Natural killer cell (primary cell): Measurements from ENCODE around the gene SLC1A2. TPM values are rescaled to one million over a fixed set of nuclear protein-coding genes. Genes with fewer than 3 reads are reported as not detected.

ENCODE experiments used
- ATAC-seq, 3 donors: fragments of 150-1000 bp in 2 of 3; fragments of 200-7000 bp in 1 of 3; cut with Tn5 transposase; 1 replicate in 1 of 3; 2 replicates in 2 of 3; pipeline ENCODE4 v1.10.0; 2021; ENCODE audit warnings: mild to moderate bottlenecking in 2 of 3, moderate library complexity in 2 of 3
- DNase-seq, 2 donors: peaks; one replicate each; pipeline versions ENCODE4 v3.0.0 to v3.0.0-alpha.2; 2013 to 2021; ENCODE audit warnings: mixed read lengths in 1 of 2
- H3K27ac ChIP-seq: one replicate; pipeline ENCODE4 v1.5.1; 2013; ENCODE audit warnings: mild to moderate bottlenecking, low read length
- H3K27me3 ChIP-seq: one replicate; pipeline ENCODE4 v1.6.1; 2013; ENCODE audit warnings: low read length; ENCODE audit not compliant: control insufficient read depth, insufficient read depth
- H3K36me3 ChIP-seq: one replicate; pipeline ENCODE4 v1.6.1; 2013; ENCODE audit warnings: low read length; ENCODE audit not compliant: control insufficient read depth, insufficient read depth
- H3K4me1 ChIP-seq: one replicate; pipeline ENCODE4 v1.6.1; 2013; ENCODE audit warnings: low read length; ENCODE audit not compliant: control insufficient read depth, insufficient read depth
- H3K4me3 ChIP-seq: one replicate; pipeline ENCODE4 v1.5.1; 2013; ENCODE audit warnings: low read length
- H3K9me3 ChIP-seq: one replicate; pipeline ENCODE4 v1.6.1; 2013; ENCODE audit warnings: low read length; ENCODE audit not compliant: control insufficient read depth, insufficient read depth
- H3K27ac Mint-ChIP-seq, 2 donors: one replicate each; pipeline ENCODE4 v1.8.0; 2022; ENCODE audit warnings: mild to moderate bottlenecking in 2 of 2, mixed read lengths in 2 of 2, moderate library complexity in 1 of 2
- H3K27me3 Mint-ChIP-seq, 2 donors: one replicate each; pipeline ENCODE4 v1.8.0; 2022; ENCODE audit warnings: low read depth in 2 of 2, mixed read lengths in 2 of 2
- H3K36me3 Mint-ChIP-seq: one replicate; pipeline ENCODE4 v1.8.0; 2022; ENCODE audit warnings: mixed read lengths
- H3K4me1 Mint-ChIP-seq, 2 donors: one replicate each; pipeline ENCODE4 v1.8.0; 2022; ENCODE audit warnings: mixed read lengths in 2 of 2
- H3K4me3 Mint-ChIP-seq: one replicate; pipeline ENCODE4 v1.8.0; 2022; ENCODE audit warnings: mild to moderate bottlenecking, moderate library complexity, mixed read lengths
- H3K9me3 Mint-ChIP-seq, 2 donors: one replicate each; pipeline ENCODE4 v1.8.0; 2022; ENCODE audit warnings: mixed read lengths in 2 of 2
- CTCF ChIP-seq: fragments of 200-600 bp; IDR thresholded peaks from one replicate; pipeline ENCODE4 v1.8.0; 2022; ENCODE audit warnings: antibody characterized with exemption
- WGBS: methylation state at CpG from one replicate; pipeline ENCODE4 v1.1.7; 2013; ENCODE audit warnings: missing lambda C conversion rate; ENCODE audit not compliant: insufficient coverage; 5-methylcytosine and 5-hydroxymethylcytosine counted together
- intact Hi-C: fragments of 100-400 bp; cut with micrococcal nuclease; formaldehyde crosslinking; loops from one replicate; pipeline ENCODE4 v1.14.2; 2022
- total RNA-seq, 4 donors: library from RNA; stranded (reverse); fragments of 120-200 nt in 1 of 4; gene quantifications; one replicate each; pipeline versions ENCODE4 v1.2.3 to v1.2.4, GENCODE V29; 2013 to 2022

The SLC1A2 gene
- total RNA-seq, 3 donors from 2014 or later (not counting 1 experiment from before 2014, with no cell fraction given): 0.02 TPM; not detected in 2

DNA sequence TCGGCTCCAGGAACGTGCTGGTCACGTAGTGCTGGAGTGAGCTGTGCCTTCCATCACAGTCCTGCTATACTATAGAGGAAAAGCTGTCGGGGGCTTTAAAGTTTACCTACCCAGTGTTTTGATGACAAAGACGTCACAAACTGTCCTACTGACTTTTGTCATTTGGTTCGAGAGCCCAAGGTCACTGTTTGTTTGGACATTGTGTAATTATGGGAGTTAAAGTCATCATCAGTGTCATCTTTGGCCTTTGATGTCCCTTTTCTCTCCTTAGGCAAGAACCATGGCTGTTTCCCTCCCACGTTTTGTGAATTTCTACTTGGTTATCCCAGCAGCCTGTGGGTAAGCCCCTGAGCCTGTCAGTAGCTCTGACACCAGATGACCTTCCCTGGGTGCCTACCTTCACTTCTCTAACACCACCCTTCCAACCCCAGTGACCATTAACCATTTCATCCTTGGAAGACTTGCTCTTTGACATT is 59.3 kb downstream of the SLC1A2 start:
- Mint-ChIP-seq H3K36me3 (no peaks in the 10 kb centered on the region), H3K4me3 (no peak overlapping the region), H3K27ac (no peak overlapping the region), H3K4me1 (peaks cover 0 to 4% of the 10 kb centered on the region in 2 donors), H3K9me3 (no peaks in the 10 kb centered on the region), H3K27me3 (peaks cover 7 to 8% of the 10 kb centered on the region in 2 donors)
- intact Hi-C loops: no loop called here
- H3K27me3 ChIP-seq: no peaks in the 10 kb centered on the region
- H3K27ac ChIP-seq: no peak overlapping the region
- WGBS: 95% methylated on average over 7 of the region's 7 CpGs
- DNase-seq: no peak
- no peaks in the 10 kb centered on the region for H3K9me3 ChIP-seq
- H3K4me1 ChIP-seq: no peaks in the 10 kb centered on the region
- TF ChIP-seq CTCF: no peak
- no peaks in the 10 kb centered on the region for H3K36me3 ChIP-seq
- H3K4me3 ChIP-seq: no peak overlapping the region
- no peak for ATAC-seq

GRCh38 chr11:35359321-35360054 is 59.9 kb downstream of the SLC1A2 start:
- Histone ChIP-seq H3K4me3 (no peak overlapping the region), H3K36me3 (no peaks in the 10 kb centered on the region), H3K27me3 (no peaks in the 10 kb centered on the region), H3K9me3 (no peaks in the 10 kb centered on the region), H3K27ac (no peak overlapping the region), H3K4me1 (no peaks in the 10 kb centered on the region)
- ATAC-seq (no peak), DNase-seq (no peak)
- Mint-ChIP-seq H3K27ac (no peak overlapping the region), H3K4me3 (no peak overlapping the region), H3K27me3 (peaks cover 7 to 8% of the 10 kb centered on the region in 2 donors), H3K9me3 (no peaks in the 10 kb centered on the region), H3K4me1 (peaks cover 0 to 5% of the 10 kb centered on the region in 2 donors), H3K36me3 (no peaks in the 10 kb centered on the region)
- intact Hi-C loops: no loop called here
- TF ChIP-seq CTCF: no peak
- WGBS: 96% methylated on average over 2 of the region's 3 CpGs

DNA sequence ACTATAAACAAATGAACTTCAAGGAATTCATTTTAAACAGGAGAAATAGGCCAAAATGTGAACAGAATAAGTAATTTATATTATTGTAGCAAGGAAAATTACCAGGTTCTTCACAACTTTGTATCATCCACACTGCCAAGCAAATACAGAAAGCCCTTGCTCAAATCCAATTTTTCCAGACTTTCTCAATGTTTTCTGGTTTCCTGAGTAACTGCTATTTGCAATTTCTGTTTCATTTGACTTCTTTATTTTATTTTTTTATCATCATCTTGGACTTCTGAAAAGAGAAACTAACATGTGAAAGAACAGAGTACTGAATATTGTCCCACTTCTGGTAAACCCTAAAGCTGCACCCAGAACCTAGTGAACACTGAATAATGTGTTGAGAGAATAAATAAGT is 61.0 kb downstream of the SLC1A2 start:
- Histone ChIP-seq H3K27me3 (no peaks in the 10 kb centered on the region), H3K9me3 (no peaks in the 10 kb centered on the region), H3K27ac (no peak overlapping the region), H3K36me3 (no peaks in the 10 kb centered on the region), H3K4me1 (no peaks in the 10 kb centered on the region), H3K4me3 (no peak overlapping the region)
- Mint-ChIP-seq H3K27me3 (peaks cover 7 to 8% of the 10 kb centered on the region in 2 donors), H3K4me1 (peaks cover 0 to 5% of the 10 kb centered on the region in 2 donors), H3K27ac (no peak overlapping the region), H3K4me3 (no peak overlapping the region), H3K36me3 (no peaks in the 10 kb centered on the region), H3K9me3 (no peaks in the 10 kb centered on the region)
- intact Hi-C loops: no loop called here
- TF ChIP-seq CTCF: no peak
- ATAC-seq (no peak), DNase-seq (no peak)

DNA sequence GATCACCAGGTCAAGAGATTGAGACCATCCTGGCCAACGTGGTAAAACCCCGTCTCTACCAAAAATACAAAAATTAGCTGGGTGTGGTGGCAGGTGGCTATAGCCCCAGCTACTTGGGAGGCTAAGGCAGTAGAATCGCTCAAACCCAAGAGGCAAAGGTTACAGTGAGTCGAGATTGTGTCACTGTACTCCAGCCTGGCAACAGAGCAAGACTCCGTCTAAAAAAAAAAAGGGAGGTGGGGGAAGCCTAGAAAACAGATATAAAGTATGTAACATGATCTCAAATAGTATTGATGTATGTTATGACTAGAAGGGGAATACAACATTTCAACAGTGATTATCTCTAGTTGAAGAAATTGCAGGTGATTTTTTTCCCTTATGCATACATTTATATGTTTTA is 61.4 kb downstream of the SLC1A2 start:
- H3K4me1 ChIP-seq: no peaks in the 10 kb centered on the region
- Mint-ChIP-seq H3K4me3 (no peak overlapping the region), H3K4me1 (peaks cover 0 to 5% of the 10 kb centered on the region in 2 donors), H3K27me3 (peaks cover 3 to 4% of the 10 kb centered on the region in 2 donors), H3K9me3 (no peaks in the 10 kb centered on the region), H3K27ac (no peak overlapping the region), H3K36me3 (no peaks in the 10 kb centered on the region)
- no peaks in the 10 kb centered on the region for H3K9me3 ChIP-seq
- H3K27ac ChIP-seq: no peak overlapping the region
- WGBS: 95% methylated on average over 5 of the region's 5 CpGs
- H3K36me3 ChIP-seq: no peaks in the 10 kb centered on the region
- H3K27me3 ChIP-seq: no peaks in the 10 kb centered on the region
- DNase-seq (no peak), ATAC-seq (no peak)
- intact Hi-C loops: no loop called here
- no peak for TF ChIP-seq CTCF
- H3K4me3 ChIP-seq: no peak overlapping the region
